ENCODE data around the gene ARHGAP45.

Gene ARHGAP45

DNA sequence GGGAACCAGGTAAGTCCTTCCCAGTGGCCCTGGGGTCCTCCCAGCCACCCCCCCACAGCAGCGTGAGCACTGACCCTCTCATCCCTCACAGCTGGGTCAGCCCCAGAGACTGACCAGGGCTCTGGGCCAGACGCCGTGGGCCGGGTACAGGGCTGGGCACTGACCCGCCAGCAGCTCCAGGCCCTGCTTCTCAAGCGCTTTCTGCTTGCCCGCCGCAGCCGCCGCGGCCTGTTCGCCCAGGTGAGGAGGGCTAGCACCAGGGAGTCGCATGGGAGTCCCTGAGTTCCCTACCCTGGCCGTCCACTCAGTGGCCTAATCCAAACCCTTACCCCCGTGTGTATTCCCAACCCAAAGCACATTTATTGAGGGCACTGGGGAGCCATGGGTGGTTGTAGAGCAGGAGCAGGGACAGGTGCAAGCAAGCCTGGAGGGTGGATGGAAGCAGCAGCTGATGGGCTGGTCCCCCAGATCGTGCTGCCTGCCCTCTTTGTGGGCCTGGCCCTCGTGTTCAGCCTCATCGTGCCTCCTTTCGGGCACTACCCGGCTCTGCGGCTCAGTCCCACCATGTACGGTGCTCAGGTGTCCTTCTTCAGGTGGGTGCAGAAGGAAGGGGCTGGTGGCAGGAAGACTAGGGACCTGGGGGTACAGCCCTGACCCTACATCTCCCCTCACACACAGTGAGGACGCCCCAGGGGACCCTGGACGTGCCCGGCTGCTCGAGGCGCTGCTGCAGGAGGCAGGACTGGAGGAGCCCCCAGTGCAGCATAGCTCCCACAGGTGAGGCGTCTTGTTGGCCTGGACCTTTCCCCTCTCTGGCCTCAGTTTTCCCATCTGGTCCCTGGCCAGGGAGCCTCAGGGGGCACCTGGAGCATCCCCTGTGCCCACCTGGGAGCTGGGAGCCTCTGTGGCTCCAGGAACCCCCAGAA lies 12.6 kb upstream of the ARHGAP45 start:
- FAIRE-seq, result no peak

DNA sequence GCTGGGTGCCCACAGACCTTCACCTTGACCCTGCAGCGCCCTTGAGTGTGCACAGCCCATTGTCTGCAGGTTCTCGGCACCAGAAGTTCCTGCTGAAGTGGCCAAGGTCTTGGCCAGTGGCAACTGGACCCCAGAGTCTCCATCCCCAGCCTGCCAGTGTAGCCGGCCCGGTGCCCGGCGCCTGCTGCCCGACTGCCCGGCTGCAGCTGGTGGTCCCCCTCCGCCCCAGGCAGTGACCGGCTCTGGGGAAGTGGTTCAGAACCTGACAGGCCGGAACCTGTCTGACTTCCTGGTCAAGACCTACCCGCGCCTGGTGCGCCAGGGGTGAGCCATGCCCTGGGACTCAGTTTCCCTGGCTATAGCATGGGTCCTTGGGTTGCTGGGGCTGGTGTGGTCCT lies 11.9 kb upstream of the ARHGAP45 start:
- FAIRE-seq, result no peak

DNA sequence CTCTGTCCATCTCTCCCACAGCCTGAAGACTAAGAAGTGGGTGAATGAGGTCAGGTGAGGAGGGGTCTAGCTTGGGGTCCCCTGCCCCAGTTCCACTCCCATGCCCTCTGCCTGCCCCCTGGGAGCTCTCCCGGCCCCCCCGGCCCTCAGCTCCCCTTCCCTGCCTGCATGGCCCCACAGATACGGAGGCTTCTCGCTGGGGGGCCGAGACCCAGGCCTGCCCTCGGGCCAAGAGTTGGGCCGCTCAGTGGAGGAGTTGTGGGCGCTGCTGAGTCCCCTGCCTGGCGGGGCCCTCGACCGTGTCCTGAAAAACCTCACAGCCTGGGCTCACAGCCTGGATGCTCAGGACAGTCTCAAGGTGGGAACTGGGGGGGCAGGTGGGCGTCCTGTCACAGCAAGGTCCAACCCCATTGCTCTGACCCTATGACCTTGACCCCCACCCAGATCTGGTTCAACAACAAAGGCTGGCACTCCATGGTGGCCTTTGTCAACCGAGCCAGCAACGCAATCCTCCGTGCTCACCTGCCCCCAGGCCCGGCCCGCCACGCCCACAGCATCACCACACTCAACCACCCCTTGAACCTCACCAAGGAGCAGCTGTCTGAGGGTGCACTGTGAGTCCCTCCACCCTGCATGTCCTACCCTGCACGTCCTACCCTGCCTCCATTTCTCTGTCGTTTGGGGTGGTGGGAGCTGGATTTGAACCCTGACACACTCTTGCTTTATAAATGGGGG lies 10.9 kb upstream of the ARHGAP45 start:
- no peak for FAIRE-seq

DNA sequence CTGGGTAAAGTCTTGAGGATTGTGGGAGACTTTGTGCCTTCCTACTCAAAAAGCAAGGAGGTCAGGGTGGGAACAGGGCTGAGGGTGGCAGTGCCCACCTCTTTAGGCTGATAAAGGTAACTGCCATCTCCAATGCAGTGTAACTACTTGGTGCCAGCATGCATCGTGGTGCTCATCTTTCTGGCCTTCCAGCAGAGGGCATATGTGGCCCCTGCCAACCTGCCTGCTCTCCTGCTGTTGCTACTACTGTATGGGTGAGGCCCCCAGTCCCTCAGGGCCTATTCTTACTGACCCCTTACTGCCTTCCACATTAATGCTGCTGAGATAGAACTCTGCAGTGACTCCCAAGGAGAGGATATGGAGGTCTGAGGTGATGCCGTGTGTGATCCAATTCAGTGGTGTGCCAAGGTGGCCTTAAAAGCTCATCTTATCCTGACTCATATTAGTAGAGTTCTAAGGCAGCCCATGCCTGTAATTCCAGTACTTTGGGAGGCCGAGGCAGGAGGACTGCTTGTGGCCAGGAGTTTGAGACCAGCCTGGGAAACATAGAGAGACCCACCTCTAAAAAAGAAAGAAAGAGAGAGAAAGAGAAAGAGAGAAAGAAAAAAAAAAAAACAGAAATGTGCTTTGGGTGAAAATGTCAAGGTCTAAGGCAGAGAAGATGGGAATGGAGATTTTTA lies 9.7 kb upstream of the ARHGAP45 start:
- no peak for FAIRE-seq

GRCh38 chr19:1058112-1058511 lies 8.9 kb upstream of the ARHGAP45 start:
- FAIRE-seq, result no peak

DNA sequence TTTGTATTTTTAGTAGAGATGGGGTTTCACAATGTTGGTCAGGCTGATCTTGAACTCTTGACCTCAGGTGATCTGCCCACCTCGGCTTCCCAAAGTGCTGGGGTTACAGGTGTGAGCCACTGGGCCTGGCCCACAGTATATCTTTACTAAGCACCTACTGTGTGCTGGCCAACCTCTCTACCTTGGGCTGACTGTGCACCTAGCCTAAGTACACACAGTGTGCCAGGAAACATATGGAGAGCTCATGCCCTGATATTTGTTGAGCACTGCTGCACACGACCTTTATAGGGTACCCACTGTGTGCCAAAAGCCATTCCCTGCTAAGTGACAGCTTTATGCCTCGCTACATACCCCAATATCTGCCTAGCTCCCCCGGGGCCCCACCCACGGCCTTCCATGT lies 6.3 kb upstream of the ARHGAP45 start:
- no peak for FAIRE-seq

DNA sequence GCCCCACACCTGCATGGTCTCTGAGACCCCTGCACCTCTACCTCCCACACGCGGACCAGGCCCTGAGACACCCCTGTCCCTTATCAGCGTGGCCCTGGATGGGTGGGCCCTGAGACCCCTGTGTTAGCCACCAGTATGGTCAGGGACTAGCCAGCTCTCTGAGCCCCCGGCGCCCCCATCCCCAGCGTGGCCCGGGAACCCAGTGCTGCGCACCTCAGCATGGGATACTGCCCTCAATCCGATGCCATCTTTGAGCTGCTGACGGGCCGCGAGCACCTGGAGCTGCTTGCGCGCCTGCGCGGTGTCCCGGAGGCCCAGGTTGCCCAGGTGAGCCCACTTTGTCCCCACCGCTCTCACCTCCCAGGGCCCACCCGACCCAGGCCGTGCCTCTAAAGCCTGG lies 5.0 kb upstream of the ARHGAP45 start:
- no peak for FAIRE-seq

DNA sequence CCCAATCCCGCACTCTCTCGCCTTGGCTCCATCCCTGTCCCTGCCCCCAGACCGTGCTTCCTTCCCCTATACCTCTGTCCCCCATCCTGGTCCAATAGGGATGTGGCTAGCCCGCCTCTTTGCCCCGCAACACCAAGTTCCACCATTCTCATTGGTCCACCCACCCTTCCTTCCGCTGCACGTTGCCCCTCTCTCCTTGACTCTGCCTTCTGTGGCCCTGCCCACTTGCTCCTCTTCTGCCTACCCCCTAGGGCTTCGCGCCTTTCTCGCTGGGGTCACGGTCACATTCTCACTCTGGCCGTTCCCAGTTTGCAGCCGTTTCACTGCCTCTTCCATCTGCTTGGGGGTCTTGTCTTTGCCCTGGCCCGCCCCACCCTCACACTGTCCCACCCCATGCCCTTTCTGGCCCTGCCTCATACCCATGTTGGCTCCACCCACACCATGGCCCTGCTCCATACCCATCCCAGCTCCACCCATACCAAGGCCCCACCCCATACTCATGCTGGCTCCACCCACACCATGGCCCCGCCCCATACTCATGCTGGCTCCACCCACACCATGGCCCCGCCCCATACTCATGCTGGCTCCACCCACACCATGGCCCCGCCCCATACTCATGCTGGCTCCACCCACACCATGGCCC lies 4.5 kb upstream of the ARHGAP45 start:
- FAIRE-seq, result no peak

- no peak for FAIRE-seq
Measured at GRCh38 chr19:1063030-1063908, 3.7 kb upstream of the ARHGAP45 start.

GRCh38 chr19:1063909-1064660 lies 2.9 kb upstream of the ARHGAP45 start:
- no peak for FAIRE-seq

- no peak for FAIRE-seq
Measured at GRCh38 chr19:1064661-1065605, 2.0 kb upstream of the ARHGAP45 start.

DNA sequence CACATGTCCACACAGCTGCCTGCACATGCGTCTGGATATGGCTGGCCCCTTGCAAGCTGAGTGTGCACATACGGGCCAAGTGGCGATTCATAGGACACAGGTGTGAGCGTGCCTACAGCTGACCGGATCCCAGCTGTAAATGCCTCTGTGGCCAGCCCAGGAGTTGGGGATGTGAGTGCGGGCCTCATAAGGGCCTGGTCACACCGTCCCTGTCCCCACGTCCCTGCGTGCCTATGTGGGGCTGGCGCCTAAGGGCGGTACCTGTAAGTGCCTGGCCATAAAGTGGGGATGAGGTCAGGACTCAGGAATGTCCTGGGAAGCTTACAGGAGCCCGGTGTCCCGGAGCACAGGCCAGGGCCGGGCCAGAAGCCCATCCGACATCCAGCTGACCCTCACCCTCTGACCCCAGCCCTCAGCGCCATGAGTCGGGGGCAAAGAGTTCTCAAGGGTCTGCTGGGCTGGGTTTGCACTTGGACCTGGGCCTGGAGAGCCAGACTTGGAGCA lies 1.3 kb upstream of the ARHGAP45 start:
- FAIRE-seq, result no peak

GRCh38 chr19:1066251-1066747 lies 668 bp upstream of the ARHGAP45 start:
- FAIRE-seq, result no peak

DNA sequence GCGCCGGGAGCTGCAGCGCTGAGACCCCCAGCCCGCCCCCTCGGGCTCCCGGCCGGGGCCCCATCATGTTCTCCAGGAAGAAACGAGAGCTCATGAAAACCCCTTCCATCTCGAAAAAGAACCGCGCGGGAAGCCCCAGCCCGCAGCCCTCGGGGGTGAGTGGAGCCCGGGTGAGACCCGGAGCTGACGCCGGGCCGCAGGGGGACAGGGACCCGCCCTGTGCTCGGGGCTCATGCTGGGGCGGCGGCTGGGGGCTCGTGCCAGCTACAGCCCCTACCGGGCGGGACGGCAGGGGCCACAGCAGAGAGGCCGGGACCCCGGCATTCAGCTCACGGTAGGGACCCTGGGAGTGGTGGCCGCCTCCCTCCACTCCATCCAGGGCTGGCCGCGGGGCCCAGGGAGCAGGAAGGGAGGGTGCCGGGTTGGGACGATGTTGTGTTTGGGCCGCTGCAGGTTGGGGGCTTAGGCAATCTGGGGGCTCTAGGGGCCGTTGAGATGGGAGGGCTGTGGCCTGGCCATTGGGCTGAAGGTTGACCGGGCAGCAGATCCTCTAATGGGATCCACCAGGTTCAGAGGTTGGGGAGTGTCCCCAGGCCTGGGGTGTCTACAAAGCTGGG lies 482 bp downstream of the ARHGAP45 start:
- no peak for FAIRE-seq

DNA sequence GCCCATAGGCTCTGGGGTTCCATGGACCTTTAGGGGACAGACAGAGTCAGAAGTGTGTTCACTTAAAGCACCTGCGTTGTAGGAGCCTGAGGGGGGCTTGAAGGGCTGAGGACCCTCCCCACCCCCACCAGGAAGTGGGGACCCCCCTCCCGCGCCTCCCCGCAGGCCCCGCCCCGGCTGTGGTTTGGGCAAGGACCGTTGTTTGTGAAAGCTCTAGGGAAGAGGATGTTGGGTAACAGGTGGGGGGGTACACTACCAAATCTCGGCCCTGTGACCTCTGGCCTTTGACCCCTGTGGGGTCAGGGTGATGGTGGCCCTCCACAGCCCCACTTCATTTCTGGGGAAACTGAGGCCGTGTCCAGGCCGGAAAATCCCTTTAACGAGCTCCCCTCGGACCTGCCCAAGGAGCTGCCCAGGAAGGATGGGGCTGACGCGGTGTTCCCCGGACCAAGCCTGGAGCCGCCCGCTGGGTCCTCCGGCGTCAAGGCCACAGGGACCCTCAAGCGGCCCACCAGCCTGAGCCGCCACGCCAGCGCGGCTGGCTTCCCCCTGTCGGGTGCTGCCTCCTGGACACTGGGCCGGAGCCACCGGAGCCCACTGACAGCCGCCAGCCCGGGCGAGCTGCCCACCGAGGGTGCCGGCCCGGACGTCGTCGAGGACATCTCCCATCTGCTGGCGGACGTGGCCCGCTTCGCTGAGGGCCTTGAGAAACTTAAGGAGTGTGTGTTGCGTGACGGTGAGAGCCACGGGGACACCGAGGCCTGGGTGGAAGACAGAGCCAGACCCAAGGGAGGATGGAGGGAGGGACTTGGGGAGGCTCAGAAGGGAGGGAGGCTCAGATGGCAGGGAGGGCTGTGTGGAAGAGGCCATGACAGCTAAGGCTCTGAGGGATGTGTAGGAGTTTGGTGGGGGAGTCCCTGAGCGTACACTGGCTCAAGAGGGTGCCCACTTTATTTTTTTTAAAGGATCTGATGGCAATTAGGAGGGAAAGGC lies 1.3 kb downstream of the ARHGAP45 start:
- no peak for FAIRE-seq

DNA sequence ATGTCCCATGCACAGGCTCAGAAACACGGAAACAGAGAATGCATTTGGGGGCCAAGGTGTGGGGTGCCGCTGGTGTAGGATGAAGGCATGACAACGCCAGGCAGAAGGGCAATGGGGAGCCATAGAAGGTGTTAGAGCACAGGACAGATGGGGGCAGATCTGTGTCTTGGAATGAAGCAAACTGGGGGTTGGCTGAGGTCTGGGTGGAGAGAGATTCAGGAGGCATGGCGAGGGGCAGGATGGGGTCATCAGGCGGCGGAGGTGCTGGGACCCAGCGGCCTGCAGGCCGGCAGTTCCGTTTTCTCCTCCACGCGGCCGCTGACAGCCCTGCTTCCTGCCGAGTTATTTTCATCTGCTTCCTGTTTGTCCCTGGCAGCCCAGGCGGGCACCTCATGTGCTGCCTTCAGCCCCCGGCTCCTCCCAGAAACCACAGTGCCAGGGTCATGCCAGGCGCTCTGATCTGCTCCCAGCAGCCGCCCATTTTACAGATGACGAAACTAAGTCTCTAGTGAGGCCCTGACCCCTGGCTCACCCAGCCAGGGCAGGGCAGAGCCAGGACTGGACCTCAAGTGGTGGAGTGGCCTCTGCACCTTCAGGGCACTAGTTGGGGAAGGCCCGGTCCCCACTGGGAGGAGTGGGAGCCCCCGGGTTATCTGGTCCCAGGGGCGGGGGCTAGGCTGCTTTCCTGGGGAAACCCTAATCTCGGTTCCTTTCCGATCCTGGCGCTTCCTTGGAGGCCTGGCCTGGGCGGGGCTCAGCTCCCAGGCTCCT lies 2.2 kb downstream of the ARHGAP45 start:
- no peak for FAIRE-seq

- no peak for FAIRE-seq
Measured at GRCh38 chr19:1070576-1070930, 3.6 kb downstream of the ARHGAP45 start.
